Midbrain (tissue), 1 donor: ENCODE results near the gene CMIP.
"Not testable (repeated sequence)": the region's sequence is repeated elsewhere in the genome, so short reads cannot be mapped to it uniquely, and the experiment has no call there.

Experiments used
- DNase-seq: peaks from one replicate; lab custom pipeline; 2025; lab: John Stamatoyannopoulos, UW

CMIP gene

GRCh38 chr16:81444448-81445121 is at the start of gene CMIP:
TSS of gene CMIP (plus strand) at chr16:81444808.
- peak; percentile 71 for DNase-seq

- DNase-seq, result no peak
Measured at GRCh38 chr16:81394966-81395655, 49.5 kb upstream of the CMIP start.

GRCh38 chr16:81397058-81397878 is 47.3 kb upstream of the CMIP start:
- DNase-seq, result no peak

GRCh38 chr16:81397879-81398520 is 46.6 kb upstream of the CMIP start:
- DNase-seq, result no peak

GRCh38 chr16:81399909-81400308 is 44.7 kb upstream of the CMIP start:
- no peak for DNase-seq

- DNase-seq, result no peak
Measured at GRCh38 chr16:81401035-81401950, 43.3 kb upstream of the CMIP start.

- DNase-seq, result no peak
Measured at GRCh38 chr16:81403208-81403600, 41.4 kb upstream of the CMIP start.

GRCh38 chr16:81403601-81404391 is 40.8 kb upstream of the CMIP start:
- DNase-seq, result peak; percentile 80

- not testable (repeated sequence) for DNase-seq
Measured at GRCh38 chr16:81405002-81405401, 39.6 kb upstream of the CMIP start.

- no peak for DNase-seq
Measured at GRCh38 chr16:81405702-81406113, 38.9 kb upstream of the CMIP start.

- DNase-seq, result no peak
Measured at GRCh38 chr16:81408409-81408950, 36.1 kb upstream of the CMIP start.

GRCh38 chr16:81409016-81409556 is 35.5 kb upstream of the CMIP start:
- DNase-seq, result no peak

GRCh38 chr16:81410643-81411293 is 33.8 kb upstream of the CMIP start:
- DNase-seq, result no peak

- no peak for DNase-seq
Measured at GRCh38 chr16:81413245-81413990, 31.2 kb upstream of the CMIP start.

- no peak for DNase-seq
Measured at GRCh38 chr16:81415751-81416150, 28.9 kb upstream of the CMIP start.

GRCh38 chr16:81416749-81417148 is 27.9 kb upstream of the CMIP start:
- DNase-seq, result no peak

GRCh38 chr16:81417210-81417609 is 27.4 kb upstream of the CMIP start:
- DNase-seq, result no peak

GRCh38 chr16:81419806-81420205 is 24.8 kb upstream of the CMIP start:
- DNase-seq, result no peak

- no peak for DNase-seq
Measured at GRCh38 chr16:81421126-81421525, 23.5 kb upstream of the CMIP start.
